HCT116 (cell line): ENCODE measurements around the gene SPIRE2. TPM values are rescaled to one million over a fixed set of nuclear protein-coding genes. Genes with fewer than 3 reads are reported as not detected.
"Not testable (repeated sequence)": the region's sequence is repeated elsewhere in the genome, so short reads cannot be mapped to it uniquely, and the experiment has no call there.

ENCODE experiments used
- ATAC-seq: fragments of 200-7000 bp; cut with Tn5 transposase; 2 replicates; pipeline ENCODE4 v1.9.1; 2020; ENCODE audit warnings: mild to moderate bottlenecking, moderate library complexity
- BruUV-seq: library from RNA; stranded (reverse); fragments of 400-500 nt; replicated peaks from 2 replicates; lab custom pipeline; 2021; lab: Mats Ljungman, UMichigan
- CTCF ChIA-PET: fragments of 300-600 bp; sonication (Branson Sonifier 250); formaldehyde crosslinking; loops from one replicate; lab custom pipeline; 2021; ENCODE audit warnings: antibody characterized with exemption; lab: Charles Lee
- POLR2A ChIA-PET: fragments of 300-600, 350-600 bp; sonication (Branson Sonifier 250); formaldehyde crosslinking; loops from one replicate; lab custom pipeline; 2021; ENCODE audit warnings: antibody characterized with exemption; lab: Charles Lee
- RAD21 ChIA-PET, 2 experiments: fragments of 300-600 bp; sonication (Branson Sonifier 250); formaldehyde crosslinking; loops; one replicate each; lab custom pipeline; 2023; ENCODE audit warnings: low total read pairs in 2 of 2; ENCODE audit not compliant: uncharacterized antibody in 2 of 2, unreplicated experiment in 2 of 2, low non-redundant PET in 1 of 2; lab: Charles Lee
- DNase-seq: peaks from one replicate; pipeline ENCODE4 v3.0.0-alpha.2; 2010; ENCODE audit warnings: low read depth, low spot score
- H2AFZ ChIP-seq: fragments of 200-600 bp; shearing (Covaris generic), sonication (generic); 2 replicates; pipeline ENCODE4 v1.6.1; 2017; ENCODE audit warnings: low read depth, mixed run types, mixed read lengths, antibody characterized with exemption, low read length; ENCODE audit not compliant: poor library complexity, severe bottlenecking
- H3K27ac ChIP-seq: 2 replicates; pipeline ENCODE4 v1.5.1; 2012; ENCODE audit warnings: low read depth, low read length
- H3K27me3 ChIP-seq: fragments of 200-600 bp; sonication (generic); 2 replicates; pipeline ENCODE4 v1.6.1; 2016; ENCODE audit warnings: mixed run types, low read length, mixed read lengths; ENCODE audit not compliant: insufficient read depth
- H3K36me3 ChIP-seq, 2 experiments: fragments of 200-500 bp in 1 of 2; fragments of 200-600 bp in 1 of 2; sonication (Bioruptor generic) in 1 of 2; sonication (generic) in 1 of 2; 2 replicates each; pipeline versions ENCODE4 v1.5.1 to v1.6.1; 2014 to 2016; ENCODE audit warnings: low read length in 2 of 2, inconsistent platforms in 1 of 2, mixed read lengths in 1 of 2, mixed run types in 1 of 2; ENCODE audit not compliant: insufficient read depth in 2 of 2, control insufficient read depth in 1 of 2
- H3K4me1 ChIP-seq, 2 experiments: fragments of 200-600 bp in 1 of 2; sonication (generic) in 1 of 2; 2 replicates each; pipeline versions ENCODE4 v1.5.1 to v1.6.1; 2012 to 2017; ENCODE audit warnings: low read length in 2 of 2, inconsistent platforms in 1 of 2, mild to moderate bottlenecking in 1 of 2, mixed read lengths in 1 of 2, mixed run types in 1 of 2, moderate library complexity in 1 of 2; ENCODE audit not compliant: insufficient read depth in 2 of 2, control insufficient read depth in 1 of 2
- H3K4me2 ChIP-seq: fragments of 200-600 bp; sonication (generic); 2 replicates; pipeline ENCODE4 v1.6.1; 2017; ENCODE audit warnings: mixed run types, low read length, mixed read lengths
- H3K4me3 ChIP-seq, 2 experiments: fragments of 200-600 bp in 1 of 2; sonication (generic) in 1 of 2; replicated peaks in 1 of 2; 2 replicates each; pipeline ENCODE4 v1.5.1; 2011 to 2016; ENCODE audit warnings: low read length in 2 of 2, control low read depth in 1 of 2, low read depth in 1 of 2, mild to moderate bottlenecking in 1 of 2, mixed read lengths in 1 of 2, mixed run types in 1 of 2
- H3K79me2 ChIP-seq: fragments of 200-600 bp; sonication (generic); 2 replicates; pipeline ENCODE4 v1.6.1; 2017; ENCODE audit warnings: mild to moderate bottlenecking, mixed run types, low read length, moderate library complexity, mixed read lengths; ENCODE audit not compliant: insufficient read depth
- H3K9ac ChIP-seq: fragments of 200-600 bp; sonication (generic); 2 replicates; pipeline ENCODE4 v1.6.1; 2016; ENCODE audit warnings: low read length, mixed read lengths
- H3K9me2 ChIP-seq: fragments of 200-600 bp; sonication (generic), shearing (Covaris generic); 2 replicates; pipeline ENCODE4 v1.6.1; 2017; ENCODE audit warnings: mixed run types, mild to moderate bottlenecking, moderate library complexity; ENCODE audit not compliant: insufficient read depth
- H3K9me3 ChIP-seq, 2 experiments: fragments of 200-500 bp in 1 of 2; fragments of 200-600 bp in 1 of 2; sonication (Bioruptor generic) in 1 of 2; sonication (generic) in 1 of 2; 2 replicates each; pipeline ENCODE4 v1.6.1; 2014 to 2017; ENCODE audit warnings: low read length in 2 of 2, mixed read lengths in 2 of 2, inconsistent platforms in 1 of 2, low read depth in 1 of 2, mild to moderate bottlenecking in 1 of 2, mixed run types in 1 of 2, moderate library complexity in 1 of 2; ENCODE audit not compliant: control insufficient read depth in 1 of 2, insufficient read depth in 1 of 2
- H4K20me1 ChIP-seq: fragments of 200-600 bp; sonication (generic), shearing (Covaris generic); 2 replicates; pipeline ENCODE4 v1.6.1; 2017; ENCODE audit warnings: mixed run types, mild to moderate bottlenecking, moderate library complexity; ENCODE audit not compliant: insufficient read depth
- CBX3 ChIP-seq: IDR thresholded peaks from 2 replicates; pipeline ENCODE4 v1.6.1; 2012; ENCODE audit warnings: low read depth
- CEBPB ChIP-seq: IDR thresholded peaks from 2 replicates; pipeline ENCODE4 v1.6.1; 2012; ENCODE audit warnings: low read depth
- EGR1 ChIP-seq: IDR thresholded peaks from 2 replicates; pipeline ENCODE4 v1.6.1; 2012; ENCODE audit warnings: low read depth
- EZH2 ChIP-seq: fragments of 200-600 bp; sonication (generic); IDR thresholded peaks from 2 replicates; pipeline ENCODE4 v1.6.1; 2017; ENCODE audit warnings: antibody characterized with exemption, mixed run types
- FOSL1 ChIP-seq: IDR thresholded peaks from 2 replicates; pipeline ENCODE4 v1.6.1; 2012; ENCODE audit warnings: low read depth
- JUND ChIP-seq: IDR thresholded peaks from 2 replicates; pipeline ENCODE4 v1.6.1; 2012
- POLR2AphosphoS5 ChIP-seq: IDR thresholded peaks from 2 replicates; pipeline ENCODE4 v1.6.1; 2011; ENCODE audit warnings: mild to moderate bottlenecking, low read depth, low read length, moderate library complexity
- RAD21 ChIP-seq: IDR thresholded peaks from 2 replicates; pipeline ENCODE4 v1.6.1; 2012; ENCODE audit warnings: low read depth, mild to moderate bottlenecking
- SIN3A ChIP-seq: IDR thresholded peaks from 2 replicates; pipeline ENCODE4 v1.6.1; 2012; ENCODE audit warnings: low read depth
- SP1 ChIP-seq: IDR thresholded peaks from 2 replicates; pipeline ENCODE4 v1.6.1; 2012; ENCODE audit warnings: low read depth
- SRF ChIP-seq: IDR thresholded peaks from 2 replicates; pipeline ENCODE4 v1.6.1; 2012; ENCODE audit warnings: low read depth
- TCF7L2 ChIP-seq: IDR thresholded peaks from 2 replicates; pipeline ENCODE4 v1.7.0; 2011; ENCODE audit warnings: borderline replicate concordance, inconsistent platforms; ENCODE audit not compliant: insufficient read depth, insufficient read length; ENCODE audit errors: extremely low read depth
- YY1 ChIP-seq: IDR thresholded peaks from 2 replicates; pipeline ENCODE4 v1.6.1; 2011; ENCODE audit warnings: low read length, low read depth, moderate library complexity, mild to moderate bottlenecking; ENCODE audit not compliant: insufficient replicate concordance; ENCODE audit errors: extremely low read depth
- ZFX ChIP-seq: fragments of 450-650 bp; IDR thresholded peaks from 2 replicates; pipeline ENCODE4 v1.6.1; 2017
- ZNF274 ChIP-seq: fragments of 200-500 bp; sonication (Bioruptor generic); IDR thresholded peaks from 2 replicates; pipeline ENCODE4 v1.6.1; 2014; ENCODE audit warnings: mild to moderate bottlenecking, low read depth, low read length, inconsistent platforms
- intact Hi-C: fragments of 100-400 bp; cut with micrococcal nuclease; formaldehyde crosslinking; loops from 2 replicates; pipeline ENCODE4 v1.10.0; 2022
- total RNA-seq: library from RNA; stranded (reverse); gene quantifications from one replicate; pipeline ENCODE4 v1.2.1, GENCODE V29; 2021; ENCODE audit not compliant: unreplicated experiment
- TF ChIP-seq, protein P1 (sequence below): IDR thresholded peaks from 2 replicates; pipeline ENCODE4 v1.6.1; 2012; ENCODE audit warnings: low read depth

SPIRE2 gene
- total RNA-seq, 1 experiment from 2014 or later: 21.2 TPM

DNA sequence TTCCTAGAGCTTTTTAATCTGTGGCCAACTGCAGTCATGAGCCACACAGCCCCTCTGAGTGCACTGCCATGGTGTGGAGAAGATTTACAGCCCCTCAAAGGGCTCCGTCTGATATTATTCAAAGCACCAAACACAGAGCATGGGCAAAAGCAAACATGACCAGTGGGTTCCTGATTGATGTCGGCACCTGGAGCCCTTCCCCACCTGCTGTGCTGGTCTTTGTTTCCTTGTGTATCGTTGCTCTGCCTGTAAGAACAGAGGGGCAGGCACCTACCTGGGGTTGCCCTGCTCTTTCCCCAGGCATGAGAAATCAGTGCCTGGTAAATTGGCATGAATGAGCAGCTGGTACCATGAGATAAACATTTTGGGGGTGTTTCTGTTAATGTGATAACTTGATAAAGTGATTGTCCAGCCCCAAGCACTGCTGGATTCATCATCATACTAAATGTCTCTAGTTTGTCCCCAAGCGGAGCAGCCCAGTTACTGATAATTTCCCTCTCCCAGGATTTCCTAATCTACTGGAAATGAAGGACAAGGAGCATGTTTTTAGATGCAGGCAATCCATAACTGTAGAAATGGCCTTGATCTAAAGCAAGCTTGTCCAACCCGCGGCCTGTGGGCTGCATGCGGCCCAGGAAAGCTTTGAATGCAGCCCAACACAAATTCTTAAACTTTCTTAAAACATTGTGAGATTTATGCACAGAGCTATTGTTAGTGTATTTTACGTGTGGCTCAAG is 5.0 kb upstream of the SPIRE2 start:
- DNase-seq (no peak), ATAC-seq (no peak)
- Histone ChIP-seq H3K4me2 (peak overlapping the region; percentile 31; the same call in 1 of the 2 replicates), H3K79me2 (no peaks in the 10 kb centered on the region), H3K36me3 (no peaks in the 10 kb centered on the region), H3K27ac (no peak overlapping the region), H4K20me1 (no peaks in the 10 kb centered on the region), H3K9ac (no peak overlapping the region), H3K4me1 (peaks cover 20 to 31% of the 10 kb centered on the region in 2 experiments), H3K27me3 (no peaks in the 10 kb centered on the region), H3K9me3 (no peaks in the 10 kb centered on the region), H2AFZ (no peak overlapping the region), H3K4me3 (no peak overlapping the region), H3K9me2 (no peaks in the 10 kb centered on the region)
- ChIA-PET POLR2A (no interaction called here), RAD21 (interaction anchor here in 1 of 2 experiments (0.5 kb wide), 1 partner anchor 14 kb away, joined by 3 read pairs; no protein-coding TSS in a partner anchor), CTCF (no interaction called here)
- BruUV-seq: no TSS peak
- intact Hi-C loops: no loop called here
- TF ChIP-seq SIN3A (no peak), EZH2 (no peak), POLR2AphosphoS5 (no peak), ZNF274 (no peak), TCF7L2 (no peak), CBX3 (no peak), CEBPB (no peak), SP1 (no peak), FOSL1 (no peak), JUND (no peak), YY1 (no peak), RAD21 (no peak), SRF (no peak), EGR1 (no peak), ZFX (no peak)
- TF ChIP-seq, protein P1, sequence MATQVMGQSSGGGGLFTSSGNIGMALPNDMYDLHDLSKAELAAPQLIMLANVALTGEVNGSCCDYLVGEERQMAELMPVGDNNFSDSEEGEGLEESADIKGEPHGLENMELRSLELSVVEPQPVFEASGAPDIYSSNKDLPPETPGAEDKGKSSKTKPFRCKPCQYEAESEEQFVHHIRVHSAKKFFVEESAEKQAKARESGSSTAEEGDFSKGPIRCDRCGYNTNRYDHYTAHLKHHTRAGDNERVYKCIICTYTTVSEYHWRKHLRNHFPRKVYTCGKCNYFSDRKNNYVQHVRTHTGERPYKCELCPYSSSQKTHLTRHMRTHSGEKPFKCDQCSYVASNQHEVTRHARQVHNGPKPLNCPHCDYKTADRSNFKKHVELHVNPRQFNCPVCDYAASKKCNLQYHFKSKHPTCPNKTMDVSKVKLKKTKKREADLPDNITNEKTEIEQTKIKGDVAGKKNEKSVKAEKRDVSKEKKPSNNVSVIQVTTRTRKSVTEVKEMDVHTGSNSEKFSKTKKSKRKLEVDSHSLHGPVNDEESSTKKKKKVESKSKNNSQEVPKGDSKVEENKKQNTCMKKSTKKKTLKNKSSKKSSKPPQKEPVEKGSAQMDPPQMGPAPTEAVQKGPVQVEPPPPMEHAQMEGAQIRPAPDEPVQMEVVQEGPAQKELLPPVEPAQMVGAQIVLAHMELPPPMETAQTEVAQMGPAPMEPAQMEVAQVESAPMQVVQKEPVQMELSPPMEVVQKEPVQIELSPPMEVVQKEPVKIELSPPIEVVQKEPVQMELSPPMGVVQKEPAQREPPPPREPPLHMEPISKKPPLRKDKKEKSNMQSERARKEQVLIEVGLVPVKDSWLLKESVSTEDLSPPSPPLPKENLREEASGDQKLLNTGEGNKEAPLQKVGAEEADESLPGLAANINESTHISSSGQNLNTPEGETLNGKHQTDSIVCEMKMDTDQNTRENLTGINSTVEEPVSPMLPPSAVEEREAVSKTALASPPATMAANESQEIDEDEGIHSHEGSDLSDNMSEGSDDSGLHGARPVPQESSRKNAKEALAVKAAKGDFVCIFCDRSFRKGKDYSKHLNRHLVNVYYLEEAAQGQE: no peak

GRCh38 chr16:89823824-89824148 is 4.5 kb upstream of the SPIRE2 start:
- H3K9me2 ChIP-seq, H2AFZ ChIP-seq, H3K27me3 ChIP-seq, H3K36me3 ChIP-seq, CTCF ChIA-PET, H3K9me3 ChIP-seq, H3K4me3 ChIP-seq, RAD21 ChIA-PET, intact Hi-C loops, BruUV-seq, H3K79me2 ChIP-seq, H3K4me2 ChIP-seq, POLR2A ChIA-PET, H3K9ac ChIP-seq, DNase-seq, ATAC-seq, H3K27ac ChIP-seq, H4K20me1 ChIP-seq: not testable (repeated sequence)
- peaks cover 20 to 32% of the 10 kb centered on the region in 2 experiments for H3K4me1 ChIP-seq
